Ishikawa (cell line): Measurements from ENCODE around the gene CLRN1.

ENCODE experiments used
- CEBPB ChIP-seq: IDR thresholded peaks from 2 replicates; pipeline ENCODE4 v1.6.1; 2012
- CREB1 ChIP-seq: IDR thresholded peaks from 2 replicates; pipeline ENCODE4 v1.6.1; 2012; ENCODE audit warnings: low read depth
- EGR1 ChIP-seq: IDR thresholded peaks from 2 replicates; pipeline ENCODE4 v1.6.1; 2012
- EP300 ChIP-seq: IDR thresholded peaks from 2 replicates; pipeline ENCODE4 v1.6.1; 2012; ENCODE audit warnings: borderline replicate concordance
- FOXM1 ChIP-seq: IDR thresholded peaks from 2 replicates; pipeline ENCODE4 v1.6.1; 2012; ENCODE audit warnings: low read depth, borderline replicate concordance
- MAX ChIP-seq: IDR thresholded peaks from 2 replicates; pipeline ENCODE4 v1.6.1; 2012
- NFIC ChIP-seq: IDR thresholded peaks from 2 replicates; pipeline ENCODE4 v1.6.1; 2012
- RAD21 ChIP-seq: IDR thresholded peaks from 2 replicates; pipeline ENCODE4 v1.6.1; 2012; ENCODE audit warnings: low read depth
- TAF1 ChIP-seq: IDR thresholded peaks from 2 replicates; pipeline ENCODE4 v1.6.1; 2012; ENCODE audit warnings: low read depth, mild to moderate bottlenecking
- TCF12 ChIP-seq: IDR thresholded peaks from 2 replicates; pipeline ENCODE4 v1.6.1; 2012; ENCODE audit warnings: low read depth
- TEAD4 ChIP-seq: IDR thresholded peaks from 2 replicates; pipeline ENCODE4 v1.6.1; 2012
- USF1 ChIP-seq: IDR thresholded peaks from 2 replicates; pipeline ENCODE4 v1.6.1; 2012
- YY1 ChIP-seq: IDR thresholded peaks from 2 replicates; pipeline ENCODE4 v1.6.1; 2012; ENCODE audit warnings: low read depth
- ZBTB7A ChIP-seq: IDR thresholded peaks from 2 replicates; pipeline ENCODE4 v1.6.1; 2012; ENCODE audit warnings: low read depth
- TF ChIP-seq, protein P1 (sequence below): IDR thresholded peaks from 2 replicates; pipeline ENCODE4 v1.6.1; 2012; ENCODE audit warnings: low read depth, mild to moderate bottlenecking

Gene CLRN1

GRCh38 chr3:150911771-150912170 lies 60.8 kb downstream of the CLRN1 start:
- TF ChIP-seq TCF12 (no peak), EP300 (no peak), TEAD4 (no peak), CEBPB (no peak), FOXM1 (no peak), EGR1 (no peak), NFIC (no peak), YY1 (no peak), RAD21 (no peak), MAX (no peak), TAF1 (no peak)
- TF ChIP-seq, protein P1, sequence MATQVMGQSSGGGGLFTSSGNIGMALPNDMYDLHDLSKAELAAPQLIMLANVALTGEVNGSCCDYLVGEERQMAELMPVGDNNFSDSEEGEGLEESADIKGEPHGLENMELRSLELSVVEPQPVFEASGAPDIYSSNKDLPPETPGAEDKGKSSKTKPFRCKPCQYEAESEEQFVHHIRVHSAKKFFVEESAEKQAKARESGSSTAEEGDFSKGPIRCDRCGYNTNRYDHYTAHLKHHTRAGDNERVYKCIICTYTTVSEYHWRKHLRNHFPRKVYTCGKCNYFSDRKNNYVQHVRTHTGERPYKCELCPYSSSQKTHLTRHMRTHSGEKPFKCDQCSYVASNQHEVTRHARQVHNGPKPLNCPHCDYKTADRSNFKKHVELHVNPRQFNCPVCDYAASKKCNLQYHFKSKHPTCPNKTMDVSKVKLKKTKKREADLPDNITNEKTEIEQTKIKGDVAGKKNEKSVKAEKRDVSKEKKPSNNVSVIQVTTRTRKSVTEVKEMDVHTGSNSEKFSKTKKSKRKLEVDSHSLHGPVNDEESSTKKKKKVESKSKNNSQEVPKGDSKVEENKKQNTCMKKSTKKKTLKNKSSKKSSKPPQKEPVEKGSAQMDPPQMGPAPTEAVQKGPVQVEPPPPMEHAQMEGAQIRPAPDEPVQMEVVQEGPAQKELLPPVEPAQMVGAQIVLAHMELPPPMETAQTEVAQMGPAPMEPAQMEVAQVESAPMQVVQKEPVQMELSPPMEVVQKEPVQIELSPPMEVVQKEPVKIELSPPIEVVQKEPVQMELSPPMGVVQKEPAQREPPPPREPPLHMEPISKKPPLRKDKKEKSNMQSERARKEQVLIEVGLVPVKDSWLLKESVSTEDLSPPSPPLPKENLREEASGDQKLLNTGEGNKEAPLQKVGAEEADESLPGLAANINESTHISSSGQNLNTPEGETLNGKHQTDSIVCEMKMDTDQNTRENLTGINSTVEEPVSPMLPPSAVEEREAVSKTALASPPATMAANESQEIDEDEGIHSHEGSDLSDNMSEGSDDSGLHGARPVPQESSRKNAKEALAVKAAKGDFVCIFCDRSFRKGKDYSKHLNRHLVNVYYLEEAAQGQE = no peak

GRCh38 chr3:150906461-150906860 lies 66.1 kb downstream of the CLRN1 start:
- TF ChIP-seq TCF12 = no peak

GRCh38 chr3:150905746-150906145 lies 66.8 kb downstream of the CLRN1 start:
- no peak for TF ChIP-seq TAF1
- TF ChIP-seq, protein P1 = no peak
- TF ChIP-seq EGR1 = no peak
- no peak for TF ChIP-seq EP300
- TF ChIP-seq MAX = no peak
- TF ChIP-seq YY1 = no peak
- TF ChIP-seq USF1 = no peak
- no peak for TF ChIP-seq NFIC
- TF ChIP-seq FOXM1 = no peak
- TF ChIP-seq RAD21 = no peak
- no peak for TF ChIP-seq ZBTB7A
- TF ChIP-seq CREB1 = no peak
- no peak for TF ChIP-seq CEBPB
- TF ChIP-seq TCF12 = no peak
- no peak for TF ChIP-seq TEAD4

DNA sequence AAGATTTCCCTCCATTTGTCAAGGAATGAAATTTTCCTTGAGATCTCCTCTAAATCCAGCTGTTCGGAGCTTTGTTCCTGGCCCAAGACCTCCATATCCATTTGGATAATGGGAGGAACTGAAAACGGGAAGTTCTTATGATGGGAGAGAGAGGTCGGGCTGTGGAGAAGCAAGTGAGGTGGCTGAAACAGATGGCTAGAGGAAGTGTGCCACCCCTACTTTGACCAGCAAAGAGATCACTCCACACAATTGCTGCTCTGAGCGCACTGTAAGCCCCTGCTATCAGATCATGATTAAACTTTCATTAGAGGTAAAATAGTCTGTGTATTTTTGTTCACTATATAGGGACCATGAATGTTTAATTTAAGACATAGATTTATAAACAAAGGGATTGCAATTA lies 67.2 kb downstream of the CLRN1 start, which contains the start of gene MINDY4B:
Gene MINDY4B (minus strand): TSS at position 101 of the 400 bp plus-strand sequence. CDS start 0 bp downstream, at position 101.
- TF ChIP-seq EGR1 = no peak
- TF ChIP-seq, protein P1 = no peak
- TF ChIP-seq CEBPB = no peak
- TF ChIP-seq TCF12 = no peak
- no peak for TF ChIP-seq TEAD4
- no peak for TF ChIP-seq CREB1
- TF ChIP-seq EP300 = no peak
- no peak for TF ChIP-seq TAF1
- TF ChIP-seq FOXM1 = no peak
- no peak for TF ChIP-seq NFIC
- no peak for TF ChIP-seq RAD21
- TF ChIP-seq ZBTB7A = no peak
- TF ChIP-seq MAX = no peak
- no peak for TF ChIP-seq USF1
- TF ChIP-seq YY1 = no peak
